ENCODE results near the gene ABHD2. TPM values are rescaled to one million over a fixed set of nuclear protein-coding genes. Genes with fewer than 3 reads are reported as not detected.

Gene ABHD2
- total RNA-seq, 1 experiment from 2014 or later: 15.6 TPM

- Histone ChIP-seq H2BK20ac (ENCODE audit: low read depth, low read length, poor library complexity, severe bottlenecking) (no peak overlapping the region), H4K5ac (ENCODE audit: insufficient read length, low read depth, low read length) (no peak overlapping the region), H4K8ac (replicated peaks; ENCODE audit: insufficient read length, low read depth, low read length) (no peak overlapping the region), H3K18ac (ENCODE audit: insufficient read length, low read depth, low read length) (no peak overlapping the region), H3K4ac (ENCODE audit: low read depth, low read length) (no peak overlapping the region), H3K23ac (ENCODE audit: insufficient read length, low read depth, low read length) (no peak overlapping the region), H3K56ac (ENCODE audit: insufficient read length, low read depth, low read length) (no peak overlapping the region), H4K20me1 (ENCODE audit: control insufficient read depth, insufficient read depth, insufficient read length) (no peaks in the 10 kb centered on the region), H2AK5ac (ENCODE audit: insufficient read length, low read length) (no peak overlapping the region), H2BK120ac (ENCODE audit: low read depth, low read length, poor library complexity, severe bottlenecking) (no peak overlapping the region), H2AFZ (ENCODE audit: low read length) (no peak overlapping the region), H3K23me2 (ENCODE audit: insufficient read length, low read depth, low read length, poor library complexity, severe bottlenecking) (no peaks in the 10 kb centered on the region), H4K91ac (ENCODE audit: insufficient read length, low read depth, low read length) (no peak overlapping the region), H3K27me3 (ENCODE audit: insufficient read depth, low read length) (no peaks in the 10 kb centered on the region), H3K79me2 (ENCODE audit: insufficient read depth, low read length) (no peaks in the 10 kb centered on the region), H3K4me1 (ENCODE audit: insufficient read depth, low read length) (no peaks in the 10 kb centered on the region), H3K4me2 (ENCODE audit: insufficient read depth, insufficient read length, low read length) (no peak overlapping the region), H2BK5ac (ENCODE audit: insufficient read length, low read length) (no peak overlapping the region), H2BK15ac (ENCODE audit: low read depth, low read length) (no peak overlapping the region), H2BK12ac (ENCODE audit: insufficient read length, low read depth, low read length) (no peak overlapping the region), H3K14ac (ENCODE audit: insufficient read depth, low read length) (no peak overlapping the region), H3K27ac (ENCODE audit: insufficient read length, low read depth, low read length) (no peak overlapping the region), H3K9me3 (ENCODE audit: control insufficient read depth, low read depth, low read length) (no peaks in the 10 kb centered on the region), H3K9ac (ENCODE audit: extremely low read depth, insufficient read length, low read length) (no peak overlapping the region), H3T11ph (ENCODE audit: low read length) (no peak overlapping the region), H3K79me1 (ENCODE audit: insufficient read depth, low read depth, low read length, poor library complexity, severe bottlenecking) (no peaks in the 10 kb centered on the region)
- DNase-seq: no peak
- H3K4me3 Mint-ChIP-seq: no peak overlapping the region
- peaks cover 12 to 17% (median 15%) of the 10 kb centered on the region in 3 experiments; a peak in 5 of 7 replicates for H3K36me3 Mint-ChIP-seq (ENCODE audit: insufficient read depth in 1 of 3, low read depth in 3 of 3)
- H3K27me3 Mint-ChIP-seq (ENCODE audit: low read depth): no peaks in the 10 kb centered on the region
- WGBS (ENCODE audit: extremely low coverage, insufficient read length, low lambda C conversion rate): no CpG with 5 or more reads among the region's 12 CpGs
- no peaks in the 10 kb centered on the region for H3K9me3 Mint-ChIP-seq
- no peak overlapping the region; a peak in 1 of 7 replicates for H3K27ac Mint-ChIP-seq
- no peak for TF ChIP-seq CTCF (conservative IDR thresholded peaks at IDR 0.05)
- H3K4me1 Mint-ChIP-seq: peaks cover 6 to 7% of the 10 kb centered on the region in 2 experiments
These were observed 62.8 kb downstream of the ABHD2 start for GRCh38 chr15:89150762-89151664.
